Astrocyte of the spinal cord (primary cell): ENCODE measurements around the gene BICD1.

Experiments
- DNase-seq: peaks from one replicate; pipeline ENCODE4 v3.0.0; 2011; ENCODE audit warnings: low read depth, low spot score
- H3K4me3 ChIP-seq: 2 replicates; pipeline ENCODE4 v1.5.1; 2011; ENCODE audit warnings: low read depth, mild to moderate bottlenecking, low read length, moderate library complexity
- in situ Hi-C: cut with HindIII; loops from 2 replicates; pipeline ENCODE4 v1.10.0; 2017; ENCODE audit warnings: low sequenced_read_pairs
- TF ChIP-seq, protein P1 (sequence below): IDR thresholded peaks from 2 replicates; pipeline ENCODE4 v1.5.1; 2012; ENCODE audit warnings: low read depth, mild to moderate bottlenecking, low read length, inconsistent platforms

The BICD1 gene

DNA sequence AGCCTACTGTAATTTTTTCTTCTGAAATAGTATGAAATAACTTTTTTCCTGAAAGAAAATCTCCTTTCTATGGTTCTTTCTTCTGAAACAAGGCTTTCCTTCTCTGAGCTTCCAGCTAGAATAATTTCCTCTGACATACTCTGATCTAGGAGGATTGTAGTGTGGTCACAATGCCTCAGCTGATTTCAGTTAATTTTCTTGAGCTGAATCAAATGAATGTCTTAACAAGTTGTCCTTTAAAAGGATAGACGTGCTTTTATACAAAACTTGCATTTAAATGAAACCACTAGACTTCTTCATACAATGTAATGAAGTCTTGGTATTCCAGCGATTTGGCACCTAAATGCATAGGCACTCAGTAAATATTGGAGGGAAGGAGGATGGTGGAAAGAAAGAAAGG, 94.4 kb downstream of the BICD1 start:
- no peak overlapping the region for H3K4me3 ChIP-seq
- in situ Hi-C loops: no loop called here
- no peak for DNase-seq
- TF ChIP-seq, protein P1, sequence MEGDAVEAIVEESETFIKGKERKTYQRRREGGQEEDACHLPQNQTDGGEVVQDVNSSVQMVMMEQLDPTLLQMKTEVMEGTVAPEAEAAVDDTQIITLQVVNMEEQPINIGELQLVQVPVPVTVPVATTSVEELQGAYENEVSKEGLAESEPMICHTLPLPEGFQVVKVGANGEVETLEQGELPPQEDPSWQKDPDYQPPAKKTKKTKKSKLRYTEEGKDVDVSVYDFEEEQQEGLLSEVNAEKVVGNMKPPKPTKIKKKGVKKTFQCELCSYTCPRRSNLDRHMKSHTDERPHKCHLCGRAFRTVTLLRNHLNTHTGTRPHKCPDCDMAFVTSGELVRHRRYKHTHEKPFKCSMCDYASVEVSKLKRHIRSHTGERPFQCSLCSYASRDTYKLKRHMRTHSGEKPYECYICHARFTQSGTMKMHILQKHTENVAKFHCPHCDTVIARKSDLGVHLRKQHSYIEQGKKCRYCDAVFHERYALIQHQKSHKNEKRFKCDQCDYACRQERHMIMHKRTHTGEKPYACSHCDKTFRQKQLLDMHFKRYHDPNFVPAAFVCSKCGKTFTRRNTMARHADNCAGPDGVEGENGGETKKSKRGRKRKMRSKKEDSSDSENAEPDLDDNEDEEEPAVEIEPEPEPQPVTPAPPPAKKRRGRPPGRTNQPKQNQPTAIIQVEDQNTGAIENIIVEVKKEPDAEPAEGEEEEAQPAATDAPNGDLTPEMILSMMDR: no peak

DNA sequence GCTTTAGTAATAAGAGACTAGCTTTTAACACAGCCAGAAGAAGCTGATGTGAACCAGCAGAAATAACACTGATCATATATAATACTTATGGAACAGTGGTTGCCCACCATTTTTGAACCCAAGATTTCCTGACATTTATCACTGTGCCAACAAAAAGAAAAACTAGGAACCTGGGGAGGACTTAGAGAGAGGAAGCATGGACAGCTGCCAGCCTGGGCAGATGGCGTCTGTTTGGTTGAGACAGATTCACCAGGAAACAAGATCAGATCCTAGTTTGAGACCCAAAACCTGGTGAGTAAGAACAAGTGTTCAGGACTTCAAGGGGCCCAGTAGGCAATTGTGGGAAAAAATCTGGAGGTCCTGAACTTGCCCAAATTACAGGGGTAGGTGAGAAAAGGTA, 95.3 kb downstream of the BICD1 start:
- no peak for DNase-seq
- in situ Hi-C loops: no loop called here
- no peak overlapping the region for H3K4me3 ChIP-seq
- TF ChIP-seq, protein P1: no peak

DNA sequence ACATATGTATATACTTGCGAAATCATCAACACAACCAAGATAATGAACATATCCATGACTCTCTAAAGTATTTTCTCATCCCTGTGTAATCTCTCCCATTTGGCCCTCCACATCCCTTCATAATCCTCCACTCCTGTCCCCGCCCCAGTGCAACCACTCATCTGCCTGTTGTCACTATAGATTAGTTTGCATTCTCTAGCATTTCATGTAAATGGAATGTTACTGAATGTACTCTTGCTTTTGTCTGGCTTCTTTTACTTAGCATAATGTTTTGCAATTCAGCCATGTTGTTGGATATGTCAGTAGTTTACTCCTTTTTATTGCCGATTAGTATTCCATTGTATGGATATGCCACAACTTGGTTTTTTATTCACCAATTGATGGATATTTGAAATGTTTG, 99.1 kb downstream of the BICD1 start:
- in situ Hi-C loops: no loop called here
- TF ChIP-seq, protein P1: no peak
- no peak overlapping the region for H3K4me3 ChIP-seq
- no peak for DNase-seq

DNA sequence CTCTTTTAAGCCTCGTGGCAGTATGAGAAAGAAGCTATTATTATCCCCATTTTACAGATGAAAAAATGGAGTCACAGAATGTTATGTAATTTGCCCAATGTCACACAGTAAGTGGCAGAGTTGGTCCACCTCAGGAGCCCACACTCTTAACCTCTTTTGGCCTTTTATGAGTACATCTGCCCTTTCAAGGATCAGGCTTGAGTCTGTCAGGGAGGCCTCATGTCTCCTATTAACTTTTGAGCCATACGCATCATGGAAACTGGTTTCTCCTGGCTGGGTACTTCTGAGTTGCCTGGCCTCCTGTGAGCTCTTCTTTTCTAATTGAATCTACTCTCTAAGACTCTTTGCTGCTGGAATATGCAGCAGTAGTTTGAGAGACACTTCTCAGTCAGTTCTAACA, 101.7 kb downstream of the BICD1 start:
- TF ChIP-seq, protein P1: no peak
- DNase-seq: no peak
- H3K4me3 ChIP-seq: no peak overlapping the region
- in situ Hi-C loops: no loop called here

DNA sequence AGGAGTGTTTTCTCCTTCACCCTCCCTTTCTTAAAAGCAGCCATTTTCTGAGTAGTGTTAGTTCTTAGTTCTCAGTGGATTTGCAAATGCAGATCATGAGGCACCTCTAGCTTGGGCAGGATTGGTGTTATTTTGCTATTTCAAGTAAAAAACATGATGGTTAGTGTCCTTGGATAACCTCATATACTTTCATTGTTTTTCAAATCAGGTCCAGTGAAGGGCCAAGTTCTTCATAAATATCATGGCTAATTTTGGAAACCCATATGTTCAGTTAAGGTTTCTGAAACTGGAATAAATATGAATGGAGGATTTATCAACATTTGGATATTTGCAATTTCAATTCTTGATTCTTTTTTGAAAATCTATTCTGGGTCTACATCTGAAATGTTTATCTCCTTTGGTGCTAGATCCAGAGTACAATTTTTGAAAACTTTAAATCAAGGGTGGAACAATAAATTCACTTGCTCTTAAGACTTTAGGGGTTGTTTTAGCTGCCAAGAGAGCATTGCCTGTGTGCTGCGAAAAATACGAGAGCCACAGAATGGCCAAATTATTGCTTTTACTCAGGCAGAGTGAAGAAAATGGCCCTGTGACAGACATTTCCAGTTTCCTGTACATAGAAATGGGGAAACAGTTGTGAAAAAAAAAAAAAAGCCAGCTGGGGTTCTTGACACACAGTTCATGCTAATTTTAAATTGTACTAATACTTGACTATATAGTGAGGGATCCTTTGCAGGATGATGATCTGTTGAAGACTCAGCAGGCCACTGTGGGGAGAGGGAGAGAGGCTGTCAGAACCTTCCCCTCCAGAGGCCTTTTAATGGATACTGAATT, 104.6 kb downstream of the BICD1 start:
- H3K4me3 ChIP-seq: no peak overlapping the region
- no peak for DNase-seq
- in situ Hi-C loops: no loop called here
- TF ChIP-seq, protein P1: no peak

DNA sequence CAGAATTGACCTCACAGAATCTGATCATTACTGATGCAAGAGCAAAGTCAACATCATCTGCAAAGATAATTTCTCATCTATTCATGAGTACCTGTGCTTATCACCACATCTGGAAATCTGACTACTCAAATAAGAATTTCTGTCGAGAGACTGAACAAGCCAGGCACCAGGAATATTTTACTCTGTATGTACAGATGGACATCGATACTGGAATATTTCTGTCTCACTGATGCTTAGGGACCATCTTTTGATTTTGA, 105.2 kb downstream of the BICD1 start:
- no peak for DNase-seq
- in situ Hi-C loops: no loop called here
- no peak overlapping the region for H3K4me3 ChIP-seq
- TF ChIP-seq, protein P1: no peak
